Cardiac fibroblast (primary cell): ENCODE results near the gene MIER1.
"Not testable (repeated sequence)": the region's sequence is repeated elsewhere in the genome, so short reads cannot be mapped to it uniquely, and the experiment has no call there.

Experiments
- DNase-seq, 2 donors: peaks; one replicate each; pipeline versions ENCODE4 v3.0.0 to v3.0.0-alpha.2; 2010; ENCODE audit warnings: low read depth in 2 of 2
- H3K4me3 ChIP-seq, 2 donors: replicated peaks in 1 of 2; 1 replicate in 1 of 2; 2 replicates in 1 of 2; pipeline ENCODE4 v1.5.1; 2011; ENCODE audit warnings: low read depth in 2 of 2, low read length in 2 of 2, mild to moderate bottlenecking in 2 of 2, moderate library complexity in 1 of 2
- TF ChIP-seq, protein P1 (sequence below): IDR thresholded peaks from one replicate; pipeline ENCODE4 v1.5.1; 2011; ENCODE audit warnings: low read depth, mild to moderate bottlenecking, low read length, inconsistent platforms

Gene MIER1

GRCh38 chr1:66978201-66978600 is 53.4 kb downstream of the MIER1 start:
- no peak overlapping the region for H3K4me3 ChIP-seq
- TF ChIP-seq, protein P1, sequence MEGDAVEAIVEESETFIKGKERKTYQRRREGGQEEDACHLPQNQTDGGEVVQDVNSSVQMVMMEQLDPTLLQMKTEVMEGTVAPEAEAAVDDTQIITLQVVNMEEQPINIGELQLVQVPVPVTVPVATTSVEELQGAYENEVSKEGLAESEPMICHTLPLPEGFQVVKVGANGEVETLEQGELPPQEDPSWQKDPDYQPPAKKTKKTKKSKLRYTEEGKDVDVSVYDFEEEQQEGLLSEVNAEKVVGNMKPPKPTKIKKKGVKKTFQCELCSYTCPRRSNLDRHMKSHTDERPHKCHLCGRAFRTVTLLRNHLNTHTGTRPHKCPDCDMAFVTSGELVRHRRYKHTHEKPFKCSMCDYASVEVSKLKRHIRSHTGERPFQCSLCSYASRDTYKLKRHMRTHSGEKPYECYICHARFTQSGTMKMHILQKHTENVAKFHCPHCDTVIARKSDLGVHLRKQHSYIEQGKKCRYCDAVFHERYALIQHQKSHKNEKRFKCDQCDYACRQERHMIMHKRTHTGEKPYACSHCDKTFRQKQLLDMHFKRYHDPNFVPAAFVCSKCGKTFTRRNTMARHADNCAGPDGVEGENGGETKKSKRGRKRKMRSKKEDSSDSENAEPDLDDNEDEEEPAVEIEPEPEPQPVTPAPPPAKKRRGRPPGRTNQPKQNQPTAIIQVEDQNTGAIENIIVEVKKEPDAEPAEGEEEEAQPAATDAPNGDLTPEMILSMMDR = no peak
- peak in 1 of 2 donors; percentile 42 for DNase-seq

DNA sequence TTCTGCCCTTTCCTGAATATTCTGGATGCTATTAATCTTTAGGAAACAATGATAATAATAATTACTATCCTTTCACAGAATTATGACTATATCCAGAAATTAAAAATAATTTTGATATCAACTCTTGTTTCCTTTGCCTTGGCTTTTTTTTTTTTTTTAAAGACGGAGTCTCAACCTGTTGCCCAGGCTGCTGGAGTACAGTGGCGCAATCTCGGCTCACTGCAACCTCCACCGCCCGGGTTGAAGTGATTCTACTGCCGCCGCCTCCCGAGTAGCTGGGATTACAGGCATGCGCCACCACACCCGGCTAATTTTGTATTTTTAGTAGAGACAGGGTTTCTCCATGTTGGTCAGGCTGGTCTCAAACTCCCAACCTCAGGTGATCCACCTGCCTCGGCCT is 54.8 kb downstream of the MIER1 start:
- H3K4me3 ChIP-seq, DNase-seq: not testable (repeated sequence)

DNA sequence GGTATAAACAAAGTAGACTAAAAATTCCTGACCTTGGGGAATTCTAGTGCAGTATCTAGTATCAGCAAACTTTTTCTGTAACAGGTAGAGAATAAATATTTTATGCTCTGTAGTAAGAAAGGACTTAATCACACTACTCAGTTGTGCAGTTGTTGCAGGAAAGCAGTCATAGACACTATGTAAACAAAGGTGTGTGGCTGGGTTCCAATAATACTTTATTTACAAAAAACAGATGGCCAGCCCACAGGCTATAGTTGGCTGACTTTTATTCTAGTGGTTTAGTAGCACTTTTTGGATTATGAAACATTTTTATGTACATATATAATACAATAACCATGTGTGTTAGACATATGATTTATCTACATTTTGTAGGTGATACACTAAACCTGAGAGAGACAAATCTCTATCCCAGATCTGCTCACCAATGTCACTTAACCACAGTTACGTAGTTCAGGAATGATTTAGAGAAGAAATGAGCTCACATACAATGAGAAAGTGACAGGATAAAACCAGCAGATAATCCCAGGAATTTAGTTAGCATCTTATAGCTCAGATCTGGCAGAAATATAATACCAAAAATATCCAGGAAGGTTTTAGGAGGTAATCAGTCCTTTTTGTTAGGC is 56.1 kb downstream of the MIER1 start:
- TF ChIP-seq, protein P1 = no peak
- DNase-seq = peak in 1 of 2 donors; percentile 60
- H3K4me3 ChIP-seq = no peak overlapping the region

DNA sequence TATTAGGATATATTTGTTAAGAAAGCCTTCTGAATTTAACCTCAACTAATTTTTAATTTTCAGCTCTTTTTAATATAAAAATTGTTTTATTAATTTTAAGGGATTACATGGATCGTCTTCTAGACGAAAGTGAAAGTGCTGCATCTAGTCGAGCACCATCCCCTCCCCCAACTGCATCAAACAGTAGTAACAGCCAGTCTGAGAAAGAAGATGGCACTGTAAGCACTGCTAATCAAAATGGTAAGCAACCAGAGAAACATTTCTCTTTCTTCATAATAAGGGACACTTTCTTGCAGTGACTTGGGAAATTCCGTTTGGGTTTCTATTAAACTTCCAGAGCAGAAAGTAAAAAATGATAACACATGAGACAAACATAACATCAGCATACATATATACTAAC is 56.9 kb downstream of the MIER1 start:
- peak overlapping the region in 1 of 2 donors; percentile 22 for H3K4me3 ChIP-seq
- peak; percentile 18 to 53 for DNase-seq
- TF ChIP-seq, protein P1 = no peak

DNA sequence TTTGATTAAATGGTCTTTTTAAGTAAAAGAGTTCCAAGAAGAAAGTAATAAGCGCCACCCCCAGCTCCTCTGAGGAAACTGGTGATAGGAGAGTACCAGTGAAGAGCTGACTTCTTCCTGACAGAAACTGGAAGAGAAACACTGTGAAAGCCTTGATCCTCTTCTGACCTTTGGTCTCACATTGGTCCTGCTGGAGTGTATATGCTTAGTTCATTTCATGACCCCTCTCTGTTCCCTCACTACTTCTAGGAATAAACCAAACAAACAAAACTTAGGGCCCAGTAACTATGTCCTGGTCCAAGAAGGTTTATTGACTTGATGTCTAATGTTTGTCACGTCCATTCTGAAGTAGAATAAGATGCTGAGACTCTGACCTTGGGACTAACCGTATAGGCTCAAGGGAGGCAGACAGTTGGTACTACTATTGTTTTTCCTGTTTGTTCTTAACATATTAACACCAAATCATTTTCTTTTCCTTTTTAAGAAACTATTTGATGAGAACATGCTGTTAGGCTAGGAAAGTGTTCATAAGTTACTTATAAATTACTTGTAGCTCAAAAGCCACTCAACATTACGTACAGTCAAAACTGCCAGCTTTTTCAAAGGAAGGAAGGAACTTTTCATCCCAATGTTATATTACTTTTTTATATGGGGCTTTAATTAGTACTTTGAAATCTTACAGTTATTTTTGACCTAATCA is 57.9 kb downstream of the MIER1 start:
- DNase-seq = no peak
- H3K4me3 ChIP-seq = no peak overlapping the region
- TF ChIP-seq, protein P1 = no peak

DNA sequence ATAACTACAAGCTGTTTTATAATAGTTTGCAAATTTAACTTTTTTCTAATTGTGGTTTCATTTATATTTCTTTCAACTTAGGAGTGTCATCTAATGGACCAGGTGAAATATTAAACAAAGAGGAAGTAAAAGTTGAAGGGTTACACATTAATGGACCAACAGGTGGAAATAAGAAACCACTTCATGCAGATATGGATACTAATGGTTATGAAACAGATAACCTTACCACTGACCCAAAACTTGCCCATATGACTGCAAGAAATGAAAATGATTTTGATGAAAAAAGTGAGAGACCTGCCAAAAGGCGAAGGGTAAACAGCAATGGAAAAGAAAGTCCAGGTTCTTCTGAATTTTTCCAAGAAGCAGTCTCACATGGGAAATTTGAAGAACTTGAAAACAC is 59.7 kb downstream of the MIER1 start:
- DNase-seq = no peak
- H3K4me3 ChIP-seq = no peak overlapping the region
- TF ChIP-seq, protein P1 = no peak

- no peak overlapping the region for H3K4me3 ChIP-seq
- TF ChIP-seq, protein P1 = no peak
- DNase-seq = no peak
These were observed 61.0 kb downstream of the MIER1 start for GRCh38 chr1:66985835-66986234.
